Measurements from ENCODE around the gene CAV2.

- TF ChIP-seq EZH2 (IDR thresholded peaks at IDR 0.05; ENCODE audit: low read depth) = no peak
- TF ChIP-seq CTCF (conservative IDR thresholded peaks at IDR 0.05) = no peak
Observed at GRCh38 chr7:116487907-116488521, 11.5 kb upstream of the CAV2 start.
